Activated CD8-positive, alpha-beta T cell treated with anti-CD3 and anti-CD28 coated beads, Interleukin-2, amount 10 ng/mL, durations not matched to agents 7 days and 5 days (primary cell): Measurements from ENCODE around the gene SPATA45. TPM values are rescaled to one million over a fixed set of nuclear protein-coding genes. Genes with fewer than 3 reads are reported as not detected.

Experiments
- total RNA-seq, 2 experiments: library from RNA; stranded (reverse); gene quantifications; one replicate each; pipeline ENCODE4 v1.2.3, GENCODE V29; 2021

Gene SPATA45
- total RNA-seq, 2 experiments from 2014 or later: not detected

Other genes with a start within 250 kb of the SPATA45 start
- gene ATF3, start 238.9 kb downstream of the SPATA45 start, total RNA-seq: 10 to 100 TPM; 12.1 to 12.5 TPM
- gene BATF3, start 147.8 kb downstream of the SPATA45 start, total RNA-seq: 10 to 100 TPM; 31.3 to 32.6 TPM
- 10 to 100 TPM; 49.5 to 55.0 TPM for gene NSL1, start 55.9 kb downstream of the SPATA45 start, total RNA-seq
- 10 to 100 TPM; 15.3 to 17.0 TPM for gene TATDN3, start 55.8 kb downstream of the SPATA45 start, total RNA-seq
- gene FLVCR1, start 10.6 kb upstream of the SPATA45 start, total RNA-seq: 10 to 100 TPM; 11.7 to 12.6 TPM
- under 1 TPM; 0.16 to 0.21 TPM for gene VASH2, start 102.9 kb upstream of the SPATA45 start, total RNA-seq
- gene ANGEL2, start 168.2 kb upstream of the SPATA45 start, total RNA-seq: 10 to 100 TPM; 39.6 to 41.5 TPM
- gene RPS6KC1, start 203.6 kb upstream of the SPATA45 start, total RNA-seq: 10 to 100 TPM; 11.8 to 12.5 TPM